Pulmonary artery endothelial cell (primary cell): ENCODE data around the gene NT5DC1. TPM values are rescaled to one million over a fixed set of nuclear protein-coding genes. Genes with fewer than 3 reads are reported as not detected.
"Not testable (repeated sequence)": the region's sequence is repeated elsewhere in the genome, so short reads cannot be mapped to it uniquely, and the experiment has no call there.

ENCODE experiments used
- DNase-seq: peaks from one replicate; pipeline ENCODE4 v3.0.0-alpha.2; 2011; ENCODE audit warnings: low read depth, low spot score
- total RNA-seq: library from RNA; depleted of rRNA; stranded (reverse); fragments of >200 nt; gene quantifications from 2 replicates; pipeline ENCODE4 v1.2.3, GENCODE V29; 2014

Gene NT5DC1
- total RNA-seq, 1 donor from 2014 or later, result 9.5 TPM

DNA sequence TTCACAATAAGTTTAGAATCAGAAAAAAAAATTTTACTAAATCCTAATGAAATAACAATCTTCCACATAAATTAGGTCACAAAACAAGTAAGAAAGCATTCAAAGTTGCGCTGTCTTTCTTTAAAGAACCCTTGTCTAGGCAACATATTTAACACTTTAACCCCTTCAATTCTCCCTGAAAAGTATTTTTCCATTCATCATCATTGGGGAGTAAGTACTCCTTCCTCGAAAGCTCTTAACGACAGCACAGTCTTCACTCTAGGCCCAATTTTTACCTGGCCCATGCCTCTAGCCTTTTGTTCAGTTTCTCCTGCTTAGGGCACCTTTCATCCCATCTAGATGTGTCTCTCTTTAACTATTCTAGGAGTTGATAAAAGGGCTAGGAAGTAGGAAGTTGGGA, 176.5 kb downstream of the NT5DC1 start:
- no peak for DNase-seq

DNA sequence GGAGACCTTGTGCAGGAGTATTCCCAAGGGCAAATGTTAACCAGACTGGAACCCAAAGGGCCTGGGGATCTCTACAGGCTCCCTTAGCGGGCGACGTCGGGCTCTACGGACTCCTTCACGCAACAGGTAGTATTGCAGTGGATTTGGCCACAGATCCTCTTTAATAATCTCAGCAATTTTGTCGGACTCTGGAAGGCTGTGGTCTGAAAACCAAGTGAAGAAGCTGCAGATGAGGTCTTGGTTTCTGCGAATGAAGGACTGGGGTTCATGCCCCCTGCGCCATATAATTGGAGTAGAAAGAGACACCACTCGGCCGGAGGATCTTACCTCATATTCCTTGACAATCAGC, 177.8 kb downstream of the NT5DC1 start:
- no peak for DNase-seq

DNA sequence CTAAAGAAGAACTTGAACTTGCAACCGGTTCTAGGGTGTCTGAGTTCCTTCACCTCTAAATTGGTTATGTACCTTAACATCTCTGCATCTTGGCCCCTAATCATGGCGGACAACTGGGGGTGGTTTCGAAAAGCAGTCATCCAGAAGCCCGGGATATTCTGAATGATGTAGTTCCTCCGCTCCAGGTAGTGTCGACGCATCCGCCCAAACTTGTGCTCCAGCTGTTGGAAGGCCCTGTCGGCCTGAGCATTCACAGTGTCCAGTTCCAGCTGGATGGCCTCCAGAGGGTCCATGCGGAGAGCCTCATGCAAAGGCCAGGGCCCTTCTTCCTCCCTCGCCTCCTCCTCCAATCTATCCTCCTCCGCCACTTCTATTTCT, 178.2 kb downstream of the NT5DC1 start:
- peak; percentile 1 for DNase-seq

DNA sequence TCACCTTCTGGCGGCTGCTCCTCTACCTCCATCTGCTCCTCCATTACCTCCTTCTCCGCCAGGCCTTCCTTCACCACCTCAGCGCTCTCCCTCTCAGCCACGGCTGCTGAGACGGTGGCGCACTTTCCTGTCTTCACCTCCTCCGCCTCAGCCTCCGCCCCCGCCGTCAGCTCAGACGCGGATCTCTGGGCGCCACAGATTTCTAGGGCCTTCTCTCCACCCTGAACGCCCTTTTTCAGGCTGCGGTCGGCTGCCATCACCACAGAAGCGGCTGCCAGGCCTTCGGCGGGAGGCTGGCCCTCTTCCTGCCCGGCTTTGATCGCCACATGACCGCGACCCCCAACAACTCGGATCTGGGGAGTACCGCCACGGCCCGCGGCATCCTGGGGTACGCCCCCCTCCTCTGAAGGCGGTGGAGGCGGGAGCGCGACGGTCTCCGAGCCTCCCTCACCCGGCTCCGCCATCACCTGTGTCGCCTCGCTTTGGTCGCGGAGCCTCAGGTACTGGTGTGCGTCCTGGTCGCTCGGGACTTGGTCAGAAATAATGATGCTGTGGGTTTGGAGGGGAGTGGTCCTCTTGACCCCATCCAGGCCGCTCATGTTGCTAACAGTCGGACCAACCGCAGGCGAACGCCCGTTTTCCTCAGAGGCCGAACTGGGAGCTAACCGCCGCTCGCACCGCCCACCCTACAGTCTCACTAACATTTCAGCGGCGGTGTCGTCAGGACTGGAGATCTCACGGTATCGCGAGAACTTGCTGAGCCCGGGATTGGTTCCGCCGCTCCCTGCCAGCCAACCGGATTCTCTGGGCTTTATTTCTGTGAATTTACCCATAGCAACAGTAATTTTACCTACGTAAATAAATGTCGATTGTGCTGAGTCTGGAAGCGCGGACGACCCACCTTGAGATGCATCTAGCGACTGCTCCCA, 178.8 kb downstream of the NT5DC1 start, which contains the start of gene TSPYL1:
Gene TSPYL1, minus strand, starts transcription at position 699 of the 929 bp plus-strand sequence. Its CDS starts 100 bp downstream, at position 599.
- peak; percentile 91 for DNase-seq

DNA sequence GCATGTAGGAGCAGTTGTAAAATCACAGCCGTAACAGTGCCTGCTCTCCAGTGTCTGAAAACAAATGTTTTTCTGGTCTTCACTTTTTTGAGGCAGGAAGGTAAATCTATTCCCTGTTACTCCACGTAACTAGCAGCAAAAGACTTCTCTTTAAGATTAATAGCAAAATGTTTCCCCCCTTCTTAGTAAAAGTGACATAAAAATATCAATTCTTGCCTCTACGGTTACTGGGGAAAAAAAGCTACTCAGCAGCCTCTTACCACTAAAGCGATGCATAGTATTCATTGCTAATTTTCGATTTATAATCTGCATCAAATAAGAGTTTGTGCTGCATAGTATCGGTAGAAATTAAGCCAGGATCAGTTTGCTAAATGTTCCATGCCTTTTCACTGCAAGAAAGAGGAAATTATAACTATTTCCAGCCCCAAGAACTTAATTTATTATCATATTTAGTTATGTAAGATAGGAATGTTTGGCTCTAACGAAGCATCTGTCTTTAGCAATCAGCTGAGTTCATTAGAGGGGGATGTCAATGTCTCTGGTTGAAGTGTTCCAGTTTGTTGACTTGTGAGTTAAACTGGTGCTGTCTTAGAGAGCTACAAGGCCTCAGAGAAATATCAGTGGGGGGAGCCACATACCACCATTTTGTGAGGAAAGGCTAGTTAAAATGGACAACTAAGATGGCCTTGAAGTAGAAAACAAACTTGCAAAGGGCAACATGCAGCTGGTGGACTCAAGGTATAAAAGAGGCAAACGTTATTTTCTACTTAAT, 179.7 kb downstream of the NT5DC1 start:
- DNase-seq, result no peak

DNA sequence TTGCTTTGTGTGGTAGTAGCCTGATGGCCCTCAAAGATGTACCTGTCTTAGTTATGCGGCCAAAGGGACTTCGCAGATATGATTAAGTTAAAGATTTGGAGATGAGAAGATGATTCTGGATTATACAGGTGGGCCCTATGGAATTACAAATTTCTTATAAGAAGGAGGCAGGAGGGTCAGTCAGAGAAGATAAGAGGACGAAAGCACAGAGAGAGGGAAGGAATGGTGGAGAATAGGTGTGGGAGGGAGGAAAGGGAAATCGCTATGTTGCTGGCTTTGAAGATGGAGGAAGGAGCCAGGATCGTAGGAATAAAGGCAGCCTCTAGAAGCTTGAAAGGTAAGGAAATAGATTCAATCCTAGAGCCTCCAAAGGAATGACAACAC, 180.3 kb downstream of the NT5DC1 start:
- DNase-seq, result no peak

DNA sequence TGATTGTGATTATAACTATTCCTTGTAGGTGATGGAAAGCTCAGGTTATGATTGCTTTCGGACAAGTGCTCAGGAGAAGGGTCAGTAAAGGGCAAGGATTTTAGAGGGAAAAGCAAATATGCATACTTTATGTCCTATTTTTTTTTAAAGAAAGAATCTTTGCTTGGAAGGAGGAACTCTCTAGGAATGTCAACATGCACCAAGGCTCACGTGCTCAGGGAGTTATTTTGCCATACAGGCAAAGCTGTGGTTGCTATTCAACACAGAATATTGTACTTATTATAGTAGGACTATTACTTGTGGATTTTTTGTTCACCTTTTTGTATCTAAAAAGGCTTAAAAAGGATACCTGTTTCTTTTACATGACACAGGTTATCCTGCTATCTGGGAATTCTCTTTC, 182.0 kb downstream of the NT5DC1 start:
- no peak for DNase-seq

DNA sequence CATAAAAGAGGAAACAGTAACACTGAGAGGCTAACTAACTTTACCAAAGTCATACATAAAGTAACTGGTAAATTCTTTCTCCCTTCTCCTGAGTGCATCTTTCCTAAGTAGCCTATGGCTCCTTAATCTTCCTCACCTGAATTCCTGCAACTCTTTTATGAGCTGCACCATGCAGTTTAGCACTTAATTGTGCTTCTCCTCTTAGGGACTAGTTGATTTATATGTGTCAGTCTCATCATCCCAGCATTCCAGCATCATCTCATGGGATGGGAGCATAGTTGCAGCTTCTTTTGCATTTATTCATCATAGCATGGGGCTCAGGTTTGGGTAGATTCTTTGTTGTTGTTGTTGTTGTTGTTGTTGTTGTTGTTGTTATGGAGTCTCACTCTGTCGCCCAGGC, 182.5 kb downstream of the NT5DC1 start:
- no peak for DNase-seq

DNA sequence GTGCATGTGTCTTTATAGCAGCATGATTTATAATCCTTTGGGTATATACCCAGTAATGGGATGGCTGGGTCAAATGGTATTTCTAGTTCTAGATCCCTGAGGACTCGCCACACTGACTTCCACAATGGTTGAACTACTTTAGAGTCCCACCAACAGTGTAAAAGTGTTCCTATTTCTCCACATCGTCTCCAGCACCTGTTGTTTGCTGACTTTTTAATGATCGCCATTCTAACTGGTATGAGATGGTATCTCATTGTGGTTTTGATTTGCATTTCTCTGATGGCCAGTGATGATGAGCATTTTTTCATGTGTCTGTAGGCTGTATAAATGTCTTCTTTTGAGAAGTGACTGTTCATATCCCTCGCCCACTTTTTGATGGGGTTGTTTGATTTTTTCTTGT, 184.3 kb downstream of the NT5DC1 start:
- not testable (repeated sequence) for DNase-seq

DNA sequence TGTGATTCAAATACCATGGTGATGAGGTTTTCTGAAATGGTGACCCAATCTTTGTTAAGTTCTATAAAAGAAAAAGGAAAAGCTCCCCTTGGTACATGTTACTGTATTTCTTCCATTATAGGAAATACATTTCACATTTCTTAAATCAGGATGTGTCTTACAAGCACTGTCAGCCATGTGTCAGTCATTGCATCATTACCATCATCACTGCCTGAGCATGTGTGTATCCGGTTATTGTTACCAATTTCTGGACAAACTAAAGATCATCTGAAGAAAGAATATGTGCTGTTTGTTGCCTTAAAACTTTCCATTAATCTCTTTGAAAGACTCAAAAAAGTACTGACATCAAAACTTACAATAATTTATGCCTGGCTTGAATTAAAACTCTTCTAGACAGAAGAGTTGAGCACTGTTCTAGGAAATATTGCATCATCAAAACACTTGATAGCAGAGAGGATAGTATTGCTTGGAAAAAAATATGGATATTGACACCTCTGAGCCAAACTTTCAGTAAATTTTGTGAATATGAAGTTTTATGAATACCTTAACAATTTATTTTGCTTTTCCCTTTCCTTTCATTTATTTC, 186.2 kb downstream of the NT5DC1 start:
- DNase-seq, result no peak

DNA sequence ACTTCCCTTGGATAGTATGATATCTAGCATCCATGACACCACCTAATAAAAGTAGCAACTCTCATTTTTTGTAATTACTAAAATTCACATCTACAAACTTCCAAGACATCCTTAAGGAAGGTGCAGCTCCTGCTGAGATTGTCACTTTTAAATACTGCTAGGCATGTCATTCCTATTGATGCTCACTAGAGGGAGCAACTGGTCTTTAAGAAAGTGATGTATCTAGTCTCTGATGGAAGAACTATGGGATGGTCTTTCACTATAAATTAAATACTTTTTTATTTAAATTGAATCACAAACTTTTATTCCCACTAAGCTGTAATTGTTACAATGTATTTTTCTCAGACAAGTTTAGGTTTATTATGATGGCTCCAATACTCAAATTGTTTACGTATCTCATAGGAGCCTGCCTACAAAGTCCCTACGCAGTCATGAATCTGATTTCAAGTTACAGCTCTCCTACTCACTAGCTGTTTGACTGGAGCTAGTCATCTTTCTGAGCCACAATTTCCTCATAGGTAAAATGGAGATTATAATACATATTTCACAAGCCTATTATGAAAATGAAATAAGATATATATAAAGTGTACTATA, 187.1 kb downstream of the NT5DC1 start:
- peak; percentile 19 for DNase-seq

DNA sequence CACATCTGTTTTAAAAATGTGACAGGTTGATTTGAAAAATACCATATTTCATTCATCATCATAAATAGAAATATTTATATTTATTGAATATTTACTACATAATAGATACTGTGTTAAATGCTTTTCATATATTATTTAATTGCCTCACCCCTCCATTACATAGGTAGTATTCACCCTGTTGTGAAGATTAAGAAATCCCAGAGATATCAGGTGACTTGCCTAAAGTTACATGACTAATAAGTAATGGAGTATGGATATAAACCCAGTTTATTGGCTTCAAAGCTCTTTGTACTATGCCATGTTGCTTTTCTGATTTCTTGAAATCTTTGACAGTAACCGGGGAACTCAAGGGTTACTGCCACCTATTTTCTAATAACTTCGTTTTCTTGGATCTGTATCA, 189.2 kb downstream of the NT5DC1 start:
- DNase-seq, result no peak

DNA sequence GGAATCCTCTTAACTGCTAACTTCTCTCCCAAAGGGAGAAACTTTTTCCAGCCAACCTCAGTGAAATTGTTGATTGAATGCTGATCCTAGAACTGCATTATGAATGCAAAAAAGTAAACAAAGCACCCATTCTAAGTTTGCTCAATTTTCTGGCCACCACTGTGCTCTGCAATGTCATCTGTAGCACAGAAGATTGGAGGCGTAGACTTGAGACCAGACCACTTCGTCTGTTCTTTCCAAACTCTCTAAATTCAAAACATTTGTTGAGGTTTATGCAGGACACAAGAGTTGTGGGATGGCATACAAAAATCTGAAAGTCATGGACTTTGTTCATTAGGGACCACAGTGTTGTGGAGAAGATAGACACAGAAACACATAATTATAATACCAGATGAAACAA, 190.1 kb downstream of the NT5DC1 start:
- DNase-seq, result no peak

DNA sequence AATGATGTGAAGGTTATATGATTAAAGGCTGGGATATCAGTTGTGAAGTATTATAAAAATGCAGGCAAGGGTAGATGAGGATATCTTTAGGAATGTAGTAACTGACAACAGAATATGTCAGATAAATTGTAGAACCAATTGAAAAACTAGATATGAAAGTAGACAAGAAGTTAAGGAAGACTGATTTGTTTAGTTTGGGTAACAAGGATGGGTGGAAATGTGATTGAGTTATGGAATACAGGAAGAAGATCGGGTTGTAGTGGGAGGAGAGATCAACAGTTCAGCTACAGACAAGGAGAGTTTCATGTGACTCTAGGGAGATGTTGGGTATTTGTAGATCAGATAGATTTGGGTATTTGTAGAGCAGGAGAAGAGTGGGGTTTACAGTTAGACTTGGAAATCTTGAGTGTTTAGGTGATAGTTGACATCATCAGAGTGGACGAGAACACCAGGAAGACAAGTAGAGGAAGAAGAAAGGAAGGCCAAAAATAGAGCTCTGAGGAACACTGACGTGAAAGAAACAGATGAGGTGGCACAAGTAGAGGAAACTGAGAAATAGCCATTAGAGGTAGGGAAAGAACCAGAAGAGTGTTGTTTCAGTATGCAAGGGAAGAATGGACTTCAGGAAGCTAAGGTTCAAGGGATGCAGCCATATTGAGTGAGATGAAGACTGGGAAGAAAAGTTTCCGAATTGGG, 191.2 kb downstream of the NT5DC1 start:
- DNase-seq, result no peak

DNA sequence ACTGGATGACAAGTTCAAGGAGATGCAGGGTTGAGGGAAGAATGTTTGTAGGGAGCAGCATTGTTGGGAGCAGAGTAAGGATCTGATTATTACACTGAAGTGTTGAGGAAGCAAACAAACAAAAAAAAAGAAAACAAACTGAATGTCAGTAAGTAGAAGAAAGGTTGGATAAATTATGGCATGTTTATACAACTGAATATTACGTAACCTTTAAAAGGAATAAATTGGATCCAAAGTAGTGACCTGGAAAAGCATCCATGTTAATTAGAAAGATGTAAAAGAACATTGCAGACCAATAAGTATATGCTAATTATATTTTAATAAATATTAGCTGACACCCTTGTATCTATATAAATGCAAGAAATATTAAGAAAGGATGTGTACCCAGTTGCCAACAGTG, 191.9 kb downstream of the NT5DC1 start:
- DNase-seq, result no peak

DNA sequence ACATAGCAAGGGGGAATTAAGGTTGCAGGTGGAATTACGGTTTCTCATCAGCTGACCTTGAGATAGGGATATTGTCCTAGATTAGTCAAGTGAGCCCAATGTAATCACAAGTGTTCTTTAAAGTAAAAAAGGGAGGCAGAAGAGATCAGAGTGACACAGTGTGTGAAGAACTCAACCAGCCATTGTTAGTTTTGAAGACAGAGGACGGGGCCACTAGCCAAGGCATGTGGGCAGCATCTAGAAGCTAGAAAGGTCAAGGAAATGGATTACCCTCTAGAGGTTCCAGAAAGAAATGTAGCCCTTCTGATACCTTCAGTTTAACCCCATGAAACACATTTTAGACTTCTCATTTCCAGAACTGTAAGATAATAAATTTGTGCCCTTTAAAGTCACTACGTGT, 197.6 kb downstream of the NT5DC1 start:
- no peak for DNase-seq

DNA sequence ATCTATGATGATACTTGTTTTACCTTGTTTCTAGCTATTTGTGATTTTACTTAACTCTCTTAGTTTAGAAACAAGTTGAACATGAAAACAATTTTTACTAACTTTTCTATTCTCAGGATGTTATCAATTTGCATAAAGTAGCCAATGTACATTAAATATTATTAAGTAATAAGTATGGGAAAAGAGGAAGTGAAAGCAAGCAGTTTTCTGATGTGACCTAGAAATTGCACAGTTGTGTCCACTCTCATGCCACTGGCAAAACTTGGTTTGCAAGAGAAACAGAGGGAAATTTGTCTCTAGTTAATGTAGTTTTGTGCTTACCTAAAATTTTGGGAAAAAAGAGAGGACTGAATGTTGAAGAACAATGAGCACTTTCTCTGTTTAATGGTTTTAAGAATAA, 198.3 kb downstream of the NT5DC1 start:
- no peak for DNase-seq
